Sigmoid colon (tissue), 7 donors: ENCODE data around the gene CEP164. TPM values are rescaled to one million over a fixed set of nuclear protein-coding genes. Genes with fewer than 3 reads are reported as not detected.

Source experiments
- DNase-seq: peaks from one replicate; pipeline ENCODE4 v3.0.0-alpha.2; 2019
- H3K27ac ChIP-seq, 4 donors: fragments of 200-600 bp; sonication (generic); one replicate each; pipeline ENCODE4 v1.5.1; 2016 to 2019; ENCODE audit warnings: mild to moderate bottlenecking in 1 of 4
- H3K27me3 ChIP-seq, 3 donors: fragments of 200-600 bp; sonication (generic); one replicate each; pipeline ENCODE4 v1.5.1; 2019; ENCODE audit warnings: mild to moderate bottlenecking in 1 of 3
- H3K36me3 ChIP-seq, 4 donors: fragments of 200-600 bp; sonication (generic); one replicate each; pipeline ENCODE4 v1.5.1; 2016 to 2019
- H3K4me1 ChIP-seq, 4 donors: fragments of 200-600 bp; sonication (generic); one replicate each; pipeline ENCODE4 v1.5.1; 2017 to 2019
- H3K4me3 ChIP-seq, 4 donors: fragments of 200-600 bp; sonication (generic); one replicate each; pipeline ENCODE4 v1.5.1; 2017 to 2019; ENCODE audit warnings: mild to moderate bottlenecking in 2 of 4, moderate library complexity in 1 of 4
- H3K9me3 ChIP-seq, 4 donors: fragments of 200-600 bp in 3 of 4; sonication (generic) in 3 of 4; one replicate each; pipeline versions ENCODE4 v1.5.1 to v1.6.1; 2013 to 2019
- CTCF ChIP-seq, 4 experiments: fragments of 450-650 bp in 3 of 4; fragments of 200-600 bp in 1 of 4; IDR thresholded peaks; one replicate each; pipeline ENCODE4 v1.5.1; 2016 to 2019; ENCODE audit warnings: antibody characterized with exemption in 4 of 4, mild to moderate bottlenecking in 3 of 4, moderate library complexity in 2 of 4
- EP300 ChIP-seq, 4 donors: sonication (generic); formaldehyde crosslinking; IDR thresholded peaks; one replicate each; pipeline ENCODE4 v1.6.1; 2017; ENCODE audit warnings: antibody characterized with exemption in 4 of 4
- POLR2A ChIP-seq, 2 donors: fragments of 450-650 bp; IDR thresholded peaks; one replicate each; pipeline ENCODE4 v1.6.1; 2016; ENCODE audit warnings: antibody characterized with exemption in 2 of 2, mild to moderate bottlenecking in 2 of 2, moderate library complexity in 2 of 2
- POLR2AphosphoS5 ChIP-seq, 4 donors: sonication (generic); formaldehyde crosslinking; IDR thresholded peaks; one replicate each; pipeline ENCODE4 v1.6.1; 2017; ENCODE audit warnings: antibody characterized with exemption in 4 of 4
- WGBS, 2 donors: extraction: QIAGEN DNeasy Blood & Tissue Kit; methylation state at CpG; one replicate each; pipeline ENCODE4 v1.1.7; 2013; 5-methylcytosine and 5-hydroxymethylcytosine counted together
- intact Hi-C: fragments of 100-400 bp; cut with DNase I; formaldehyde crosslinking; loops from one replicate; pipeline ENCODE4 v1.15.1; 2023
- polyA plus RNA-seq, 3 donors: library from polyadenylated mRNA; stranded (reverse); fragments of 200-250 nt; gene quantifications; one replicate each; pipeline ENCODE4 v1.2.3, GENCODE V29; 2013
- total RNA-seq, 4 donors: library from RNA; depleted of rRNA; stranded (reverse); fragments of >200 nt; gene quantifications; one replicate each; pipeline ENCODE4 v1.1.0, GENCODE V29; 2016
- donor health status: healthy with polysubstance abuse.
- donor health status: Bipolar disorder and iron deficiency.
- donor health status: healthy.

The CEP164 gene
- total and polyA plus RNA-seq, 7 donors = 1.8 to 40.4 (median 16.3) TPM

- peak; percentile 11 for DNase-seq
- TF ChIP-seq CTCF (IDR thresholded peaks at IDR 0.05) (no peak), POLR2AphosphoS5 (IDR thresholded peaks at IDR 0.05) (no peak), EP300 (IDR thresholded peaks at IDR 0.05) (no peak), POLR2A (IDR thresholded peaks at IDR 0.05) (no peak)
- Histone ChIP-seq H3K4me1 (no peaks in the 10 kb centered on the region), H3K36me3 (peaks cover 6 to 82% (median 36%) of the 10 kb centered on the region in 4 donors), H3K9me3 (peaks cover 0 to 4% (median 1%) of the 10 kb centered on the region in 4 donors), H3K27ac (no peak overlapping the region), H3K27me3 (no peaks in the 10 kb centered on the region), H3K4me3 (no peak overlapping the region)
- intact Hi-C loops = no loop called here
- WGBS, 2 donors = 95 to 97% methylated on average over 6 of the region's 6 CpGs
Observed at GRCh38 chr11:117407016-117407415, 79.4 kb downstream of the CEP164 start.

- intact Hi-C loops = no loop called here
- Histone ChIP-seq H3K4me1 (no peaks in the 10 kb centered on the region), H3K27ac (no peak overlapping the region), H3K27me3 (no peaks in the 10 kb centered on the region), H3K36me3 (peaks cover 6 to 80% (median 36%) of the 10 kb centered on the region in 4 donors), H3K9me3 (peaks cover 0 to 4% (median 1%) of the 10 kb centered on the region in 4 donors), H3K4me3 (no peak overlapping the region)
- TF ChIP-seq EP300 (IDR thresholded peaks at IDR 0.05) (no peak), POLR2A (IDR thresholded peaks at IDR 0.05) (no peak), CTCF (IDR thresholded peaks at IDR 0.05) (no peak), POLR2AphosphoS5 (IDR thresholded peaks at IDR 0.05) (no peak)
- 97 to 99% methylated on average over 3 of the region's 3 CpGs for WGBS, 2 donors
- peak; percentile 26 for DNase-seq
Observed at GRCh38 chr11:117408356-117408755, 80.7 kb downstream of the CEP164 start.

GRCh38 chr11:117409511-117409910 is 81.9 kb downstream of the CEP164 start:
- H3K27me3 ChIP-seq = no peaks in the 10 kb centered on the region
- H3K4me1 ChIP-seq = no peaks in the 10 kb centered on the region
- TF ChIP-seq POLR2A (IDR thresholded peaks at IDR 0.05) (no peak), EP300 (IDR thresholded peaks at IDR 0.05) (no peak), CTCF (IDR thresholded peaks at IDR 0.05) (no peak), POLR2AphosphoS5 (IDR thresholded peaks at IDR 0.05) (no peak)
- WGBS, 2 donors = 96 to 97% methylated on average over 12 of the region's 12 CpGs
- no peak overlapping the region for H3K27ac ChIP-seq
- peaks cover 6 to 68% (median 31%) of the 10 kb centered on the region in 4 donors for H3K36me3 ChIP-seq
- intact Hi-C loops = no loop called here
- peaks cover 0 to 4% (median 1%) of the 10 kb centered on the region in 4 donors for H3K9me3 ChIP-seq
- H3K4me3 ChIP-seq = no peak overlapping the region
- DNase-seq = peak; percentile 28

- Histone ChIP-seq H3K4me3 (no peak overlapping the region), H3K27me3 (no peaks in the 10 kb centered on the region), H3K36me3 (peaks cover 6 to 62% (median 26%) of the 10 kb centered on the region in 4 donors), H3K27ac (no peak overlapping the region), H3K4me1 (no peaks in the 10 kb centered on the region), H3K9me3 (peaks cover 0 to 4% (median 1%) of the 10 kb centered on the region in 4 donors)
- WGBS, 2 donors = 95 to 97% methylated on average over 1 of the region's 1 CpG
- no peak for TF ChIP-seq POLR2A (IDR thresholded peaks at IDR 0.05)
- TF ChIP-seq CTCF (IDR thresholded peaks at IDR 0.05) = no peak
- TF ChIP-seq EP300 (IDR thresholded peaks at IDR 0.05) = no peak
- TF ChIP-seq POLR2AphosphoS5 (IDR thresholded peaks at IDR 0.05) = no peak
- intact Hi-C loops = no loop called here
- no peak for DNase-seq
Observed at GRCh38 chr11:117410238-117410637, 82.6 kb downstream of the CEP164 start.
